Stimulated activated CD8-positive, alpha-beta memory T cell treated with anti-CD3 and anti-CD28 coated beads, Interleukin-12 subunit alpha, Interleukin-12 subunit beta, amount 100 ng/mL, for 24 hours (primary cell): ENCODE data around the gene USP31.
A peak's percentile ranks its signal among the peaks of the same experiment; 100 is the strongest.

Experiments used
- DNase-seq: peaks from one replicate; pipeline ENCODE4 v3.0.0-alpha.2; 2020; ENCODE audit errors: extremely low read depth

Gene USP31

DNA sequence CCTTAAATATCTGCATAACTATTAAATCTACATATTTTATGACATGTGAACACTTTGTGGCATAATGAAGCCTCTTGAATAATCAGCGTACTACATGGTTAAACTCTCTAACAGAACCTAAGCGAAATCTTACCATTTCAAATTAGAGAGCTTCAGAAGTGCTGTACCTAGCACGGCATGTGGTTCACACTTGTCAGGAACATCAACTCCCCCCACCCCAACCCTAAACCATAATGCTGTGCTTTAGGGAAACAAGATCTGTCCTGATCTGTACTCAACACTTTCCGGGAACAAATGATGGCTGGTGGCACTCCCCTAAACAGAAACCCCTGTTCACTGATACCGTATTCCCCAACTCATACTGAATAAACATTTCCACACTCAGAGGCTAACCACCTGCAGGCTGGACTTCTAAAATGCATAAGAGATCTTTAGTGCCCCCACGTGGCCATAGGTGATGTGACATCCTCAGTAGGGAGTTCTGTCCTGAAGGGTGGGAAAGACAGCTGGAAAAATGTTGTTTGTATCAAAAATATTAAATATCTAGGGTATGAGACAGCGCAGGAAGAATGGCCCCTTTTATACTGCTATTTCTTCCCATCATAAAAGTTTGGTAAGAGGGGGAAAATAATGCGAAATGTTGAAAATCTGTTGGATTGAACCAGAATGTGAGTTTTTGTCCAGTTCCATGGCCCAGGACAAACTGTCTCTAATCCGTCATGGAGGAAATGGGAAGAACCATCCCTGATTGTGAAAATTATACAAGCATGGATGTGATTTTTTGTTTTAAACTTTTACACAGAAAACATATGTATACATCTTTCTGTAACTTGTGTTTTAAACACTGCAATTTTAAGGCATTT is 88.6 kb downstream of the USP31 start:
- DNase-seq = peak; percentile 7

DNA sequence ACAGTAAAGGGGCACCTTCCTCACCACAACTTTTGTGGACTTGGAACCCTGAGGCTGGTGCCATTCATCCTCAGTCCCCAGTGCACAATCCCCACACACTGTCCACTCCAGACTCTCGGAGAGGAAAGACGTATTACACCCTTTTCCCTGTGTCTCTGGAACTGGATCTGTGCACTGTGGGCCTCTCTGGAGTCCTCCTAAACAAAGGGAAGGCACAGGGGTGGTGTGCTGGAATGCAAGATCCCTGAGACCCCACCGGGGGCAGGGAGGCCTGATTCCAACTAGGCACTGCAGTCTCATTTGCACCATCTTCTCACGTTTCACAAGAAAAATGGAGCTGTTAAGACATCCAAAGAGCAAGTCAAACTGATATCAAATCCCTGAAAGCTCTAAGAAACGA is 89.8 kb downstream of the USP31 start:
- no peak for DNase-seq

DNA sequence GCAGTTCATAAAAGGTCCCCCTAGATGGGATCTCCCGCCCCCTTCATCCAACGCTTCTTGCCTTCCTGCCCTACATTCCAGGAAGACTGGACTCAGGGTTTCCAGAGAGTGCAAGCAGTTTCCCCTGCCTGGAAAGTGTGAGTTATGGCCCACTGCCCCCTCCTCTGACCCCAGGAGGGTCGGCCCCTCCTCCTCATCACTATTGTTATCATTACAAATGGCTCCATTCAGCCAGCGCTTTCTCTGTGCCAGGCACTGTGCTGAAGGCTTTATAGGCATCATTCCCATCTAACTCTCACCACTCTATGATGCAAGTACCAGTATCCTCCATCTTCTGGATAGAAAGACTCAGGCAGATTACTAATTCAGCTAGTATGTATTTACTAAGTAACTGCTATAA is 90.7 kb downstream of the USP31 start:
- no peak for DNase-seq

DNA sequence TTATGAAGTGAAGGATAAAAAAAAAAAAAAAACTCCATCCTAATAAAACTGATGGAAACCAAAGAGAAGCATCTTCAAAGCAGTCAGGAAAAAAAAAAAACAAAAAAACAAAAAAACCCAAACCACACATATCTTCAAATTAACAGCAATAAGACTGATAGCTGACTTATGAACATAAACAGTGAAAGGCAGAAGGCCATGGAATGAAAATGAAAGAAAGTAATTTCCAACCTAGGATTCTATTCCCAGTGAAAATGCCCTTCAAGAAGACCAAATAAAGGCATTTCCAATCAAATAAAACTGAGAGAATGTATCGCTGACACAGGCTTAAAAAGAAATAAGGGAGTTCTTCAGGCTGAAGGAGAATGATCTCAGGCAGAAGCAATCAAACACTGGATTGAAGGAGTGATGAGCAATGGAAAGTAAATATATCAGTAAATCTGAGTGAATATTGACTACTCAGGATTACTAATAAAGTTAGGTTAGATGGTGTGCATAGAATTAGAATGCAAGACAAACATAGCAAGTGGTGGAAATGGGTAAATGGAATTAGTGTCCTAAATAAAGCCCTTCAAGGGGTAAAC is 92.1 kb downstream of the USP31 start:
- no peak for DNase-seq

DNA sequence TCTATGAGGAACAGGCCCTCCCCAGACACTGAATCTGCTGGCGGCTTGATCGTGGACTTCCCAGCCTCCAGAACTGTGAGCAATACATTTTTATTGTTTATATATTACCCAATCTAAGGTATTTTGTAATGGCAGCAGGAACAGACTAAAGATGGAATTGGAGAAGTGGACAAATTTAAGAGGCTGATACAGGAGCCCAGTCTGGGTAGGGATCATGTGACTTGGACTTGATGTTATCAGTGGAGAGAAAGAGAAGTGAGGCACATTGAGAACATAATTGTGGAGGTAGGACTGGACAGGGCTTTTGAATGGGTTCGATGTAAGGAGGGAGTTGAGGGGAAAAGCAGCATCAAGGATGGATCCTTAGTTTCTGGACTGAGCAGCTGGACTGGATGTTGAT is 93.8 kb downstream of the USP31 start:
- no peak for DNase-seq

DNA sequence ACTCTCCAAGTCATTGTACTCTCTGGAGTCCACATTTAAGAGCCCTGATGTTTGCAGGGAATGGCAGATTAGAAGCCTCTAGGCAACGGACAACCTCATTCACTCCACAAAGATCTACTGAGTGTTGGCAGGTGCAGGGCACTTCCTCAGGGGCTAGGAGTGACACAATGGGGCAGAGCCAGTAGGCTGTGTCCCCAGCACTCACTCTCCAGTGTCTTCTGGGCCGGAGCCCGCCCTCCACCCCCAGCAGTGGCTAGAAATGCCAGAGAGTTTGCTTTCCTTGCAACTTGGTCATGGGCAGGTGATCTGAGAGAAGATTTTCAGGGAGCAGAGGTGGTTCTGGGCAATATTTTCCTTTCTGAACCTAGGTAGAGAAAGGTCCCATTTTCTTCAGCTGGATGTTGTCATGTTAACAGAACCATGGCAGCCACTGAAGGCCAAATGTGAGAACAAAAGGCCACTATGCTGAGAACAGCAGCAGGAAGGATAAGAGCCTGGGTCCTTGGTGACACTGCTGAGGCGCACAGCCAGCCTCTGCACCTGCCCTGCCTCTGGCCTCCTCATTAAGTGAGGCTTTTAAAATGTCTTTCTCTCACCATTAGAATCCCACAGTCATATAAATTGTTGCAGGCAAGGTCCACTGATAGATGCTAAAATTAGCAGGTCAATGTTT is 96.2 kb downstream of the USP31 start:
- DNase-seq = no peak

DNA sequence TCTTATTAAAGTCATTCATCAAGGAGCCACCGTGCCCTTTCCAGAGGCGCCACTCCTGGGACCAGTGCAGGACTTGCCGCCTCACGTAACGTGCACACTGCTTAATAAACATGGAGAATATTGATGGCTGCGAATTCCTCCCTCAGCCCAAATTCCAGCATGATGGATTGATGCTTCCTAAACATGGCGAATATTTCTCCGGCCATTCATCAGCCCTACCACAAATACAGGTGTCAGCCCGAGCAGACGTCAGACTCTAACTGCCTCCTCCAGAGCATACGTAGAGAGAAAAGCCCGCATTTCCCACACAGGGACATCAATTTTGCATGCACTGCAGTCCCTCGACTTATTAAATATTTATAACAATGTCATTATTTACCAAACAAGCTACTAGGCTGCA is 97.0 kb downstream of the USP31 start:
- DNase-seq = no peak

DNA sequence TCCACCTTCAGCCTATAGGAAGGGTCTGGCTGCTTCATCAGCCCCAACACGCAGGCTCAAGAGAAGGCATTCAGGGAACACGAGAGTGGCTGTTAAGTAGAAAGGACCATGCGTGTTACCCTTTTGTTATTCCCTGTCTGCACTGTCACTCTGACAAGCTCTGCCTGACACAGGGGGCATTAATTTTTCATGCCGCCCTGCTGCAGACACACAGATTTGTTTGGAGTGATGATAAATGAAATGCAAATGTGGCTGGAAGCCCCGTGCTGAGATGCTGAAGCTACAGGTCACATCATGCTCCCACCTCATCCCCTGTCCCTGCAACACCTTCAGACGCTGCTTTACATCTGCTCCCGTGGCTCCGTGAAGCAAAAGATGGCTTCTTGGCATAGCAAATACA is 97.7 kb downstream of the USP31 start:
- DNase-seq = no peak

DNA sequence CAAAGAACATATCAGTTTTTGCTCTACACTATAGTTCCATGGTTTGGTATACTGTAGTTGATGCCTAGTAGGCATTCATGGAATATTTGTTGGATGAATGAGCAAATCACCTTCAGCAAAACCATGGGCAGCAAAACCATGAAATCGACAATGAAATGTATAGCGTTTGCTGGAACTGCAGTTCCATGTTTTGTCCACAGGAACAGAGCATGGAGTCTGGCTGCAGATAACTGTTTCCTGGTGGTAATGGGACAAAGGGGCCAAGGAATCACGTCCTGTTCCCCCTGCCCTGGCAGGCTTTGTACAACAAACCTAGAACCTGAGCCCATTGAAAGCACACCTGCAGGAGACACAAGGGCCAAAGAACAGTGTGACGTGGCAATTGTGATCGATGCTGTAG is 101.1 kb downstream of the USP31 start:
- no peak for DNase-seq

DNA sequence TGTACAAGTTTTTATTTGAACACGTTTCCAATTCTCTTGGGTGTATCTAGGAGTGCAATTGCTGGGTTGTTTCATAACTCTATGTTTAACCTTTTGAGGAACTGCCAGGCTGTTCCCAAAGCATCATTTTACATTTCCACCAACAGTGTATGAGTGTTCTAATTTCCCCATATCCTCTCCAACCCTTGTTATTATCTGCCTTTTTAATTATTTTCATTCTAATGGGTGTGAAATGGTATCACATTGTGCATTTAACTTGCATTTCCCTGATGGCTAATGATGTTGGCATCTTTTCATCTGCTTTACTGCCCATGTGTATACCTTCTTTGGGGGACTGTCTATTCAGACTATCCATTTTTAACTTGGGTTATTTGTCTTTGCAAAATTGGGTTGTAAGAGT is 104.2 kb downstream of the USP31 start:
- DNase-seq = no peak

DNA sequence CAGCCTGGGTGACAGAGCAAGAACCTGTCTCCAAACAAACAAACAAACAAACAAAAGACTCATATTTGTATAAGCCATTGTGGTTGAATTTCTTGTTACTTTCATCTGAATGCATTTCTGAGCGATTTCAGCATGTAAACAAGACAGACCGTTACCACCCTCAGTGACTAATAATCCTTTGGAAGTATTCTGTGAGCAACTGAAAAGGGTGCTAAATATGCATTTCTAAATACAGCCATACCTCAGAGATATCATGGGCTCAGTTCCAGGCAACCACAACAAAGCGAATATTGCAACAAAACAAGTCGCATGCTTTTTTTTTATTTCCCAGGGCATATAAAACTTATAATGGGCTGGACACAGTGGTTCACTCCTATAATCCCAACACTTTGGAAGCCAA is 109.0 kb downstream of the USP31 start:
- DNase-seq = no peak

DNA sequence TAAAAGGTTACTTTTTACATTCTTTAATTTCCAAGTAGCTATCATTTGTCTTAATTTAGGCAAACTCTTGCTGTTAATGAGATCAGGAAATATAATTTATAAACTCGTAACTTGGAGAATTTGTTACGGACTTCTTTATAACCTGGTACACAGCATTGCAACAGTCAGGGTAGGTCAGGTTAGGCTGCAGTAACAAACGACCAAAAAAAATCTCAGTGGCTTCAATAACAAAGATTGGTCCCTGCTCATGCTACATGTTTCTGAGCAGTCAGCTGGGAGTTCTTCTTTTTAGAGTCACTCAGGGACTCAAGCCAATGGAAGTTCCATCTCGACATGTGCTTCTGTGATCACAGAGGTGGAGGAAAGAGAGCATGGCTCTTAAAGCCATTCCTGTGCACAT is 110.1 kb downstream of the USP31 start:
- DNase-seq = no peak

DNA sequence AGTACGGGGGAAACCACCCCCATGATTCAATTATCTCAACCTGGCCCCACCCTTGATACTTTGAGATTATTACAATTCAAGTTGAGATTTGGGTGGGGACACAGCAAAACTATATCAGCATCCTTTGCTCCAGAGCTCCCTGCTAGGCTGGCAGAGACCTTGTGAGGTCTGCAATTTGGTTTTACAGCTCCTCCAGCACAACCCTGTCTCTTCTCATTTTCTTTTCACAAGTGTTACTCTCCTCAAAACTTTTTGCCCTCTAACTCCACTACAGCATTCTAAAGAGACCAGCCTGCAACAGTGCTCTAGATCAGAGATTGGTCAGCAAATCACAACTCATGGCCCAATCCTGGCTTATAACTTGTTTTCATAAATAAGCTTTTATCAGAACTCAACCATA is 114.0 kb downstream of the USP31 start:
- no peak for DNase-seq

DNA sequence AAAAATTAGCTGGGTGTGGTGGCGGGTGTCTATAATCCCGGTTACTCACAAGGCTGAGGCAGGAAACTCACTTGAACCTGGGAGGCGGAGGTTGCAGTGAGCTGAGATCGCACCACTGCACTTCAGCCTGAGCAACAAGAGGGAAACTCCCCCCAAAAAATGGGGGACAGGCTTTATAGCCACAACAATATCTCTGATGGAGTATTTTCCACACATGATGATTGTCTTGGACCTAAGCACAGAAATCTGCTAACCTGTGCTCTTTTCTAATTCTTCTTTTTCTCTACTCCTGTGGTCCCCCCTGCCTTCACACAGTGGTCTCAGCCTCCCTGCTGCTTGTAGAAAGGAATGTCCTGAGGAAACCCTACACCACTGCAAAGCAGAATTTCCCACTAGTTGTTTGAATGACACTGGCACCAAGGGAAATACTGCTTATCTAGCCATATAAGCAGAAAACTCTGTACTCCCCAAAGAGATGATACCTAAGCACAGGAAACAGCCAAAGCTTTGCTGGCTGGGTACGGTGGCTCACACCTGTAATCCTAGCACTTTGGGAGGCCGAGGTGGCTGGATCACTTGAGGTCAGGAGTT is 117.6 kb downstream of the USP31 start:
- DNase-seq = no peak

DNA sequence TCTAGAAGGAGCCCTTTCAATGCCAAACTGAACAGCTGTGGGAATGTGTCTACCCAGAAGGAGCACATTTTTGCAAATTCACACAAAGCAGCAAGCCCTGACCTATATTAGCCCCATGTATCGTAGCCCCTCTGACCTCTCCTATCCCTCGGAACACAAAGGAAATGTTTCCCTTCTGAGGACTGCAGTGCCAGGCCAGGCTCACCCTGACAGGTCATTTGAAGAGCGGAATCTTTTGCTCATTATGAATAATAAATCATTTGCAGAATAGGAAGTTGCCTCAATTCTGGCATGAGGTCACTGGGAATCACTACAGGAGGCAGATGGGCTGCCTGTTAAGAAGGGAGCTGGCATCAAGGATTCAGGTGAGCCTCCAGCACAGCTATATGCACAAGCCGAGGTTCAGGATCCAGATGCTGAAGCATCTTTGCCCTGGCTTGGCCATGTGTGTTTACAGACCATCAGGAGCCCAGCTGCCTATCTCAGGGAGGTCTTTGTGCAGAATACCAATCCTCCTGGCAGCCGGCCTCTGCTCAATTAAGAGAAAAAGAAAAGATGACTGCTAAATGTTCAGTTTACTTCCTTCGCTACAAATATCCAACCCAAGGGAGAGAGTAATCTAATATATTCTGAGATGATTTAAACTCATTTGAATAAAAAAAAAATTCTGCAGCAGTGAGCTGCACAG is 119.4 kb downstream of the USP31 start:
- no peak for DNase-seq

DNA sequence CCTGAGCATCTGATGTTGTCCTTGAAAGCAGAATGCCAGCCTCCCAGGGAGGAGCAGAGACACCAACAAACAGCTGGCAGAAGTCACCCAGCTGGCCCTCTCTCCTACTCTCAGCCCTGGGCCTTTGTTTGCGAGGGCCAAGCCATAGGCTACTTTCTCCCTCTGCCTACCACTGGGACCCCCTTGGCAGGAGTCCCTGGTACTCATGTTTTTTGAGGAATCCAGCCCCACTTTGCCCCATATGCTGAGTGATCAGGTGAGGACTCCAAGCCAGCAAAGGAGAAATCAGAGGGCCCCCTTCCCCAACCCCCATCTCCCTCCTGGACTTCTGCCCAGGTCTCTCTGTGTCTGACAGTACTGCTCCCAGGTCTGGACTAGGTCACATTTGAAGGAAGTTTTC is 121.9 kb downstream of the USP31 start:
- no peak for DNase-seq

DNA sequence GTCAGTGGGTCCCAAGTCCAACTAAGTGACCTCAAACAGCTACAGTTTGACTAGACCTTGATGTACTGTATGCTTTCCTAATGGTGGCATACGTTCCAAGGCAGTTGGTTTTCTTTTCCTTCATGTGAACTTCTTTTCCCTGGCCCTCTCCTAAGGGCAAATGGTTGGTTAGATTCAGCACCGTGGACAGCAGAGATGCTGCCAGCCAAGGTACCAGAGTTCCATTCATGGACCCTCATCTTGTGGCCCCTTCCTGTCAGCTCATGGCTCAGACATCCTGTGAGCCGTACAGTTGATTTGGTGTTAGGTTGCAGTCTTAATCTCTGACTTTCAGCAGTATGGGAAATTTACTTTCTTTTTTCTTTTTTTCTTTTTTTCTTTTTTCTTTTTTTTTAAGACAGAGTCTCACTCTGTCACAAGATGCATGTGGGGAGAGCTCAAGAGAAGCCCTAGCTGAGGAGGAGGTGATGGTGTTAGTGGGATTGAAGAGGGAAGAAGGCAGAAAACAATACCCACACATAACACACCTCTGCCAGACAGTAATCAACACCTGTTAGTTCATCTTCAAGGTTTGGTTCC is 122.4 kb downstream of the USP31 start:
- DNase-seq = no peak

DNA sequence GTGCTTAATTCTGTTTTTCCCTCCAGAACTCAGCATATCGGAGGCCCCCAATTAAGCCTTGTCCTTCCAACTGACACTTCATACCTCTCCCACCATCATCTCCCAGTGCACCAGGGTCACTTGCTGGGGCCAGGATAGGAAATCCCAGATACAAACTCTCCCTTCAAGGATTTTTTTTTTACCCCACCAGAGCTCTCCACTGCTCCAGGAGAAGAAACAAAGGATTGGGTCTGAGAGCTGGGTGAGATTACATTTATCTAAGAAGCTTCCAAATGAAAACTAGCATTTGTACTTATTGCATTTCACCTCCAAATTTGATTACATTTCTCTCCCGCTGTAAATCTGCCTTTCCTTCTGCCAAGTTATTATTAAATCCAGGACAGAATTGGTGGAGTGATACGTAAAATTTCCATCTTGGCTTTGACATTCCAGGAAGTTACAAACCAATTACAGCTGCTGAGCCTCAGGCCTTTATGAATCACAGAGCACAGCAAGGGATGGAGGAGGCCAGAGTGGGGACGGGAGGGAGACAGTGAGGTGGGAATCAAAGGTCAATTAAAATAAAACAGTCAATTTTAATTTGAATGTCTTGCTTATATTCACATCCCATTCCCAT is 123.5 kb downstream of the USP31 start:
- DNase-seq = no peak

DNA sequence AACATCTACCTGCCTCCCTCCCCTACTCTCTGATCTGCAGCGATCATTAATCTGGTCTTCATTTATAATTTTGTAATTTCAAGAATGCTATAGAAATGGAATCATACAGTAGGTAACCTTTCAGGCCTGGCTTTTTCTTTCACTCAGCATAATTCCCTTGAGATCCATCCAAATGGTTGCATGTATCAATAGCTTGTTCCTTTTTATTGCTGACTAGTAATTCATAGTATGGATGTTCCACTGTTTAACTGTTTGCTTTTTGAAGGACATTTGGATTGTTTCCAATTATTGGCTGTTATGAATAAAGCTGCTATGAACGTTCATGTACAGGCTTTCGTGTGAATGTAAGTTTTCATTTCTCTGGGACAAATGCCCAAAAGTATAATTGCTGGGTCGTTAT is 125.2 kb downstream of the USP31 start:
- no peak for DNase-seq

DNA sequence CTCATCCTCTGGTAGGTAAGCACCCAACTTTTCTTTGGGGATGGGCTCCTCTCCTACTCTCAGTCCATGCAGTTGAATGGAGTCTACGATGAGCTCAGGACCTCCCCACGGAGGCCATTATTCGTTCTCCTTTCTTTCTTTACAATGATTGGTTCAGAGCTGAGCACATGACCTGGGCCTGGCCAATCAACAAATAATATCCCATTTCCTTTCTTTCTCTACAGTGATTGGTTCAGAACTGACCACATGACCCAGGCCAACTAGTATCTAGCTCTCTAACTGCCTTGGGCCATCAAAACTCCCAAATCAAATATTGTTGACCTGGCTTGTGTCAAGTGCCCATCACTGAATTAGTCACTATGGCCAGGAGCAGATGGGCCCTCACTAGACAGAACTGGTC is 129.2 kb downstream of the USP31 start:
- no peak for DNase-seq

DNA sequence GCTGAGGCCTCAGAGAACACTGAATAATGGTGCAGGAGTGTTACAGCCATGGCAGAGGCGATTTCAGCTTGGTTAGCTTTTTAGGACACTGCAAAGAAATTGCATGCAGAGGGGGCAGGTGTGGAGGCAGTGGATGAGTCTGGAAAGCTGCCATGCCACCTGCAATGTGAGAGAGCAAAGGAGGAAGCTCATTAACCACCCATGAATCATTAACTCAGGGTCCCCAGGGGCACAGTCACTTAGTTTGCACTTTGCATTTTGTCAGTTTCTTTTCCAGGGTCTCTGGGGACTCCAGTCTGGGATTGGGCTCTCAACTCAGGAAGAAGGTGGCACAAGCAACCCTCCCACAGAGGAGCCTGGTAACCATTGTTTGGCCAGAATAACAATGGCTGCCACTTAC is 132.9 kb downstream of the USP31 start:
- no peak for DNase-seq
